ENCODE measurements around the gene PDCD7.

PDCD7 gene

DNA sequence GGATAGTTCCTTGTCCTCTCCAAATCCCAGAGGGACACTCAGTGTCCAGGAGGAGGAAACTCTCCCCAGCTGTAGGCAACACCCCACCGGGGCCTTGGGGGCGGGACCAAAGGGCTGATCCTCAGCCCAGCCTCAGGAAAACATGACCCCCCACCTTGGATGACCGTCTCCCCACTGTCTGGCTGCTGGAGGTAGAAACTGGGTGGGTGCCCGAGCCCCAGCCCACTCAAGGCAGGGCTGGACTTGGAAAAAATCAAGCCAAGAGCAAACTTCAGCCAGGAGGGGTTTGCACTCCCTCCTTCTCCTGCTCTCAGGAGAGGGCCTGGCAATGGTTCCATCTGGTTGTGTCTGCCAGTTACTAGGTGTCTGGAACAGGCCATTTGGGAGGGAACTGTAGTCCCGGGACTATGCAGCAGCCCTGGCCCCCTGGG lies 62.2 kb downstream of the PDCD7 start:
- no peak for DNase-seq

DNA sequence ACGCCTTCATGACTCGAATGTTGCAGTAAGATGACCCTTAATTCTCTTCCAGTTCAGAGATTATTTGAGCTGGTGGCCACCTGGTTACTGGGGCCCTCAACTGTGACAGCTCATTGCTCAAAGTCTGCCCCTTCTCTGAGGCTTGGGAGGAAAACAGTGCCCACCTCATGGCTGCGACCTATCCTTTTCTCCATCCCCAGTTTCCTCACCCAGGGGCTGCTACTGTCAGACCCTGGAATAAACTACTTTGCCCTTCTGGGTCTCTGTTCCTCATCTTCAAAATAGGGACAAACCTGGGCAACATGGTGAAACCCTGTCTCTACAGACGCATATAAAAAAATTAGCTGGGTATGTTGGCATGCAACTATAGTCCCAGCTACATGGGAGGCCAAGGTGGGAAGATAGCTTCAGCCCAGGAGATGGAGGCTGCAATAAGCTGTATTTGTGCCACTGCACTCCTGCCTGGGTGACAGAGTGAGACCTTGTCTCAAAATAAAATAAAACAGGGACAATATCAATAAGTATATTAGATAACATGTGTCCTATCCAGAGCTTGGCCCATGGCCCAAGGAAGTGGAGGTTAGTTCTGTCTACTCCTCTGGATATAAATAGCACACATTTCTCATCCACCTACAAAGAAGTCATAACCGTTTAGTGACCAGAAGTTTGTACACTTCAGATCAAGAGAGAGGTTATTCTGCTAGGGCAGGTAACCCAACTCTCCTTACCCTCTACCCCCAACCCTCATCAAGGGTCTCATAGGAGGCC lies 63.6 kb downstream of the PDCD7 start:
- no peak for DNase-seq

DNA sequence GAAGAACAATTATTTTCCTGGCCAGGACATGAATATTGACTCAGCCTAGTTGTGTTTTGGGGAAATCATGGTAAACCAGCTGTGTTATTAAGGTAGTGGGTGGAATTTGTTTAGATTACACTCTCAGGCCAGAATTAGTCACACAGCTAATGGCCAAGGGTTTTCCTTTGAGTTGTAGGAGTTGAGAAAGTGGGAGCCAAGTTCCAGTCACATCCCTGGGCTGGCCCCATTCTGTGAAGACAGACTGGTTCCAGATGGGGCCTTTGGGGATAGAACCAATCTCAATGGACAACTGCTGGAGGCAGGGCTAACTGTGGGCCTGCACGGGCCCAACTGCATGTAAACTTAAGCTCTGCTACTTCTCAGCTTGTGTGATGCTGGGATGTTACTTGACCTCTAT lies 64.4 kb downstream of the PDCD7 start:
- no peak for DNase-seq

DNA sequence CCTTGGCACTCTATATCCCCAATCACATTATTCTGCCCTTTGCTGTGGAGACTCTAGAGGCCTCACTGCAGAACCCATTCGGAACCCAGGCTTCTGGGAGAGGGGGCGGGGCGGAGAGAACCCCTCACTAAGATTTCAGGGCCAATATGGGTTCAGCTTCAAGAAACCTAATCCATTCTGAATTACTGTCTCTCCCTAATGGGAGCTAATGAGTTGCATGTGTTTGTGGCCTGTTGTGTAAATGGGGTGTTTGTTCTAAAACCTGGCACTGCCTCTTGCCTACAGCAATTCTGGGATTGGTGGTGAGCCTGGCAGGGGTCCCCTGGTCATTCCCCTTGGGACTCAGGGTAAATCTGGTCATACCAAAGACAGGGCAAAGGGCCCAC lies 65.2 kb downstream of the PDCD7 start:
- DNase-seq = no peak

DNA sequence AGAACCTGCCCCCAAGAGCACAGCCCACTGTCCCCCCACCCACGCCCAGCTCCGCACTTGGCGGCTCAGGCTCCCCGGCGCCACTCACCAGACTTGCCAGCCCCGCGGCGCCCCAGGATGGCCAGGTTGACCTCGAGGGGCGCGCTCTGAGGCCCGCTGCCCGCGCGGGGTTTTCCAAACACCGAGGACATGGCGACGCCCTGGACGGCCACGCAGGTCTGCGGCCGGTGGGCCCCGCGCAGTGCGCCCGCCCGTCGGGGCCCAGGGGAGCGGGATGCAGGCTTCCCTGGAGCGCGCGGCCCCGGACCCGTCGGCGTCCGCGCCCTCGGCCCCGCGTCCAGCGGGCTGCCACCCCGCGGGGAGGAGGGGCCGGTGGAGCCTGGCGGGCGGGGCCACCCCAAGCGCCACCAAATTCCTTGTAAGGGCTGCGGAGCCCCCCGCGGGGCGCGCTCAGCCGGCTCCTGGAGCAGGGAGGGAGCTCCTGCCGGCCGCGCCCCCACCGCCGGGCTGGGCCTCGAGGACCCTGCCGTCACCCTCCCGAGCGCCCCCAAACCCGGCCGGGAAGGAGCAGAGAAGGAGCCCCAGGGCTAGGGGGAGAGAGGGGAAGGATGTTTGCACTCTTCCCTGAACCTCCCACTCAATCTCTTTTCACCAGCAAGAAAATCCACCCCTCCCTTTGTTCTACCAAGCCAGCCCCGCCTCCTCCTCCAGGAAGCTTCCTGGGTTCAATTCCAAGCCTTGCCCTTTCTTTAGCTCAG lies 65.8 kb downstream of the PDCD7 start, which contains the start of gene RASL12:
RASL12 (minus strand) TSS at position 347 of the 758 bp plus-strand sequence; CDS start at position 191, 156 bp downstream.
- DNase-seq = no peak

Data from SW 1271 (cell line).